HUES48 (cell line): Measurements from ENCODE around the gene BHLHE23.

Experiments
- H3K27ac ChIP-seq: one replicate; pipeline ENCODE4 v1.7.0; 2013; ENCODE audit warnings: low read depth, low read length, inconsistent platforms
- H3K27me3 ChIP-seq: 2 replicates; pipeline ENCODE4 v1.6.1; 2013; ENCODE audit warnings: mild to moderate bottlenecking, low read length; ENCODE audit not compliant: control insufficient read depth, insufficient read depth
- H3K36me3 ChIP-seq: 2 replicates; pipeline ENCODE4 v1.6.1; 2013; ENCODE audit warnings: low read length; ENCODE audit not compliant: control insufficient read depth, insufficient read depth
- H3K4me1 ChIP-seq: 2 replicates; pipeline ENCODE4 v1.6.1; 2013; ENCODE audit warnings: mild to moderate bottlenecking, low read length; ENCODE audit not compliant: control insufficient read depth, insufficient read depth
- H3K4me3 ChIP-seq: 2 replicates; pipeline ENCODE4 v1.5.1; 2013; ENCODE audit warnings: mild to moderate bottlenecking, low read depth, low read length
- H3K9ac ChIP-seq: 2 replicates; pipeline ENCODE4 v1.6.1; 2013; ENCODE audit warnings: mild to moderate bottlenecking, low read depth, low read length, moderate library complexity
- H3K9me3 ChIP-seq: 2 replicates; pipeline ENCODE4 v1.6.1; 2013; ENCODE audit warnings: low read length; ENCODE audit not compliant: control insufficient read depth, insufficient read depth

Gene BHLHE23

DNA sequence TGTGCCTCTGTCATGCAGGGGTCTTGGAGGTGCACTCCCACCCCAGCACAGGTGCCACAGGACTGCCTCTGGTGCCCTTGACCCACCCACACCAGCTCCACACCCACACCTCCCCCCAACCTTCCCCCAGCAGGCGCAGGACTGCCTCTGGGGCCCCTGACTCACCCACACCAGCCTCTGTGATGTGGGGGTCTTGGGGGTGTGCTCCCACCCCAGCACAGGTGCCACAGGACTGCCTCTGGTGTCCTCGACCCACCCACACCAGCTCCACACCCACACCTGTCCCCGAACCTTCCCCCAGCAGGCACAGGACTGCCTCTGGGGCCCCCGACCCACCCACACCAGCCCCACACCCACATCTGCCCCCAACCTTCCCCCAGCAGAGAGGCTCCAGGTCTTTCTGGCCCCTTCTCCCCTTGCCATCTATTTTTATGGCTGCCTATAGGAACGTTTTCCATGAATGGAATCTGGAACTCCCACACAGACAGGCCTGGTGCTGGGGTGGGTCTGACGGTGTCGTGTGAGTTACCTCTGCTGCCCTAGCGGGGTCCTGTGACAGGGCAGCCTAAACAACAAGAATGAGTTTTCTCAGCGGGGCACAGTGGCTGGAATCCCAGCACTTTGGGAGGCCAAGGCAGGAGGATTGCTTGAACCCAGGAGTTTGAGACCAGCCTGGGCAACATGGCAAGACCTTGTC lies 30.8 kb downstream of the BHLHE23 start:
- H3K9me3 ChIP-seq = no peaks in the 10 kb centered on the region
- H3K27ac ChIP-seq = no peak overlapping the region
- peaks cover 40% of the 10 kb centered on the region for H3K27me3 ChIP-seq
- no peak overlapping the region for H3K4me3 ChIP-seq
- H3K4me1 ChIP-seq = peaks cover 17% of the 10 kb centered on the region
- H3K9ac ChIP-seq = no peak overlapping the region
- no peaks in the 10 kb centered on the region for H3K36me3 ChIP-seq

DNA sequence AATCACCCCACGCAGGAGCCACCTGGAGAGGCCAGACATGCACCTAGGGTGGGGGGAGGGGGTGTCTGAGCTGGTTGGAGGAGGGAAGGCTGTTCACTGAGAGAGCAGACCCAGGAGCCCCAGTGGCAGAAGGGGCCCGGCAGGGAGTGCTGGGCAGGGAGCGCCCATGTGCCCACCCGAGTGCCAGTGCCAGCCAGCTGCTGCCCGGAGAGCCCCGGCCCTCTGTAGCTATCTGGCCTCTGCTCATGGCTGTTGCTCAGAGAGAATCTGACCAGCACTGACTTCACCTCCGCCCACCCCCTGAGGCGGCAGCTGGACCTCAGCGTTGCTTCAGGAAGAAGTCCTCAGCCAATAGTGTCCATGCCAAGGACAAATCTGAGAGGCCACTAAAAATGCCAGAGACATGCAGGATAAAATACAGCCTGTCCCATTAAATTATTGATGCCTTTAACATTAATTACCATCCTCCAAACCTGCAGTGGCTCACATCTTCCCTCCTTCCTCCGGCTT lies 31.5 kb downstream of the BHLHE23 start:
- Histone ChIP-seq H3K4me1 (peaks cover 17% of the 10 kb centered on the region), H3K9ac (no peak overlapping the region), H3K4me3 (no peak overlapping the region), H3K27ac (no peak overlapping the region), H3K9me3 (no peaks in the 10 kb centered on the region), H3K27me3 (peaks cover 40% of the 10 kb centered on the region), H3K36me3 (no peaks in the 10 kb centered on the region)

DNA sequence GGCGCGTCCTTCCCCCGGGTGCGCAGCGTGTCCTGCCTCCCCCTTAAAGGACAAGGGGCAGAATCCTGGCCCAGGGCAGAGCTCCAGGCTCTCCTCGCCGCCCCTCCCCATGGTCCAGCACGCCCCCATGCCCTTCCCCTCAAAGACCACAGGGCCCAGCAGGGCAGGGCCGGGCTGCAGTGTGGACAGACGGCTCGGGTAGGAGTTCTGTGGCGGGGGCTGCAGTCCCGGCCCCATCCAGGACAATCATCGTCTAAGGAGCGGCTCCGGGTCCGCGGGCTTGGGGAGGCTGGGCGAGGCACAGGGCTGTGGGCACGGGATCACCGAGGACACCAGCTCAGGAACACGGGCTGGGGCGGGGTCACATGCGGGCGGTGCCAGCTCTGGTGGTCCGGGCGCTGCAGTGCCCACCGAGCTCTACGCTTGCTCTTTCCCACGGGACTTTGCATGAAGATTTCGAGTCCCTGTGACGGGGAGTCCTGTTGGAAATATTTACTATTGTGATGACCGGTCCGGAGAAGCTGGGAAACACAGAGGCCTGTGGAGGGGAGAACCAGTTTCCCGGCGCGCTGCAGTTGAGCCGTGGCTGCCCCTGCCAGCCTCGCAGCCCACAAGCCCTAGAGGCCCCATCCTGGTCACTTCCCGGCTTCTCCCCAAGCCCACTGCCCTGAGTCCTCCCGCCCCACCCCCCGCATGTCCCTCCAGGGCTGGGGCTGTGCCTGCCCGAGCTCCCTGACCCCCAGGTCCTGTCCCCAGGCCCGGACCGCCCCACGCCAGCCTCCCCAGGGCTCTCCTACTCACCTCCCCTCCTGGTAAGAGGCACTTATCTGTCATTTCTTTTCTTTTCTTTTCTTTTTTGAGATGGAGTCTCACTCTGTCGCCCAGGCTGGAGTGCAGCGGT lies 33.7 kb downstream of the BHLHE23 start:
- Histone ChIP-seq H3K4me1 (peaks cover 17% of the 10 kb centered on the region), H3K4me3 (peak overlapping the region; percentile 42; the same call in 1 of the 2 replicates), H3K27ac (no peak overlapping the region), H3K27me3 (peaks cover 40% of the 10 kb centered on the region), H3K9me3 (no peaks in the 10 kb centered on the region), H3K36me3 (no peaks in the 10 kb centered on the region), H3K9ac (no peak overlapping the region)

DNA sequence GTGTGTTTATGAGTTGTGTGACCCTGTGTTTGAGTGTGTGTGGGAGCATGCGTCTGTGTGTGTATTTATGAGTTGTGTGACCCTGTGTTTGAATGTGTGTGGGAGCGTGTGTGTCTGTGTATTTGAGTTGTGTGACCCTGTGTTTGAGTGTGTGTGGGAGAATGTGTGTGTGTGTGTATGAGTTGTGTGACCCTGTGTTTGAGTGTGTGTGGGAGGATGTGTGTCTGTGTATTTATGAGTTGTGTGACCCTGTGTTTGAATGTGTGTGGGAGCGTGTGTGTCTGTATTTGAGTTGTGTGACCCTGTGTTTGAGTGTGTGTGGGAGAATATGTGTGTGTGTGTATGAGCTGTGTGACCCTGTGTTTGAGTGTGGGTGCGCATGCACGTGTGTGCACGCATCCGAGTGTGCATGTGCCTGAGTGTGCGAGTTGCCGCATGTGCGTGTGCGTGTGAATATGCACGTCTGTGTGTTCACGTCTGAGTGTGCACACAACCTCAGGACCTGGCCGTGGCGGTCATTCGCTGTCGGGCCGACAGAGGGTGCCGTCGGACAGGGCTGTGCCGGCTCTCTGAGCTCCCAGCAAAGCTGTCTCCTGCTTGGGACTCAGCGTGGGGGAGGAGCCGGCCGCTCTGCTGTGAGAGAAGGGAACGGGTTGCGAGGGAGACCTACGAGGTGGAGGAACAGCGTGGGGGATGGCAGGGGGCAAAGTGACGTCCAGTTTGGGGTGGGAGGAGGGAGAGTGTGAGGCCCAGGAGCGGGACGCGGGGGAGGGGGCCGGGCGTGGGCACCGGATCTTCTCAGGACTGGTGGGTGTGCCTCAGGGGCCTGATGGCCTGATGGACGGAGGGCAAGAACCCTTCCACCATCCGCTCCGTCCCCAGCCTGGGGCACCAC lies 34.6 kb downstream of the BHLHE23 start:
- Histone ChIP-seq H3K4me3 (peak overlapping the region; percentile 42; the same call in 1 of the 2 replicates), H3K9ac (no peak overlapping the region), H3K4me1 (peaks cover 17% of the 10 kb centered on the region), H3K36me3 (no peaks in the 10 kb centered on the region), H3K27me3 (peaks cover 40% of the 10 kb centered on the region), H3K9me3 (no peaks in the 10 kb centered on the region), H3K27ac (no peak overlapping the region)

DNA sequence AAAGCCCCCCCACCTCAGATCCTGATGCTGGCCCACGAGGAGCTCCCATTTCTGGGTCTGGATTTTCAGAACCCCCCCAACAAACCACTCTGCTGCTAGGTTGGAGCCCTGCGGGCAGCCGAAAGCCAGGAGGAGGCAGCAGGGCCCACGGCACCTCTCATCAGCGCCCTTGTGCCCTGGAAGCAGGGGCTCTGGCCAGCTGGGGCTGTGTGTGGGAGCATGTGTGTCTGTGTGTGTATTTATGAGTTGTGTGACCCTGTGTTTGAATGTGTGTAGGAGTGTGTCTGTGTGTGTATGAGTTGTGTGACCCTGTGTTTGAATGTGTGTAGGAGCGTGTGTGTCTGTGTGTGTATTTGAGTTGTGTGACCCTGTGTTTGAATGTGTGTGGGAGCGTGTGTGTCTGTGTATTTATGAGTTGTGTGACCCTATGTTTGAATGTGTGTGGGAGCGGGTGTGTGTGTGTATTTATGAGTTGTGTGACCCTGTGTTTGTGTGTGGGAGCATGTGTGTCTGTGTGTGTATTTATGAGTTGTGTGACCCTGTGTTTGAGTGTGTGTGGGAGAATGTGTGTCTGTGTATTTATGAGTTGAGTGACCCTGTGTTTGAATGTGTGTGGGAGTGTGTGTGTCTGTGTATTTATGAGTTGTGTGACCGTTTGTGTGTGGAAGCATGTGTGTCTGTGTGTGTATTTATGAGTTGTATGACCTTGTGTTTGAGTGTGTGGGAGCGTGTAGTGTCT lies 35.4 kb downstream of the BHLHE23 start:
- Histone ChIP-seq H3K27me3 (peaks cover 35% of the 10 kb centered on the region), H3K9ac (no peak overlapping the region), H3K36me3 (no peaks in the 10 kb centered on the region), H3K9me3 (no peaks in the 10 kb centered on the region), H3K27ac (no peak overlapping the region), H3K4me3 (no peak overlapping the region), H3K4me1 (peaks cover 17% of the 10 kb centered on the region)

DNA sequence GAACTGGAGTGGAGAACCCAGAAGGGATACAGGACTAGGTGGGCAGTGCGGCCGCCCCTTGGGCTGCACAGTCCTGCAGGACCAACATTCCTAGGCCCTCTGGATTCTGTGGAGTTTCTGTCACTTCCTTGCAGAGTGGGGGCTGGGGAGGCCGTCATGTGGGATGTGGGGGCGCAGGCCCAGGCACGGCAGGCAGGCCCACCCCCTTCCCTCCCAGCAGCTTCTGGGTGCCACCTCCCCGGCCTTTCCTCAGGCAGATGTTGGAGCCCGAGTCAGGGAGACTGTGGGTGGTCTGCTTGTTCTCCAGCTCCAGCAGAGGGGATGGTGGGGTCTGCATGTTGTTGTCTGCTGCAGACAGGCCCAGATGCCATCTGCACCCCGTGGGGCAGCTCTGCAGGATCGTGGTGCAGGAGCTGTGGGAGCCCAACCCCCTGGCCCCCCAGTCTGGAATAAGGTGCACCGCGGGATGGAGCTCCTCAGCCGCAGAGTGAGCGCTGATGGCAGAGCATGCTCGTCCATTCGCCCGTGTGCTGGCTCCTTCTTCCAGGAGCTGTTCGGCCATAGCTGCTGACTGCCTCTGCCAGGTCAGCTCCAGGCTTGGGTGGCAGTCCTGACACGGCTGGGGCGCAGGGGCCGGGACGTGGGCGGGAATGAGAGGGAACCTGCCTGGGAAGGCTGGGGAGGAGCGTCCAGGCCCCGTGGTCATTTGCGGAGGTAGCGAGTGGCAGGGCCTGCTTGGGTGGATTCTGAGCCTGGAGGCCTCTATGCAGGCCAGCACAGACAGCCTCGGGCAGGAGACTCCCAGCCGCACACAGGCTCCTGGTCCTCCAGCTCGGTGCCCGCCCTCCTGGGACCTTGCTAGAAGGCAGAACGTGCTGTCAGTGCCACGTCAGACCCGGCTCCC lies 36.2 kb downstream of the BHLHE23 start:
- H3K36me3 ChIP-seq = no peaks in the 10 kb centered on the region
- H3K9me3 ChIP-seq = no peaks in the 10 kb centered on the region
- H3K27me3 ChIP-seq = peaks cover 32% of the 10 kb centered on the region
- no peak overlapping the region for H3K9ac ChIP-seq
- H3K4me1 ChIP-seq = peaks cover 17% of the 10 kb centered on the region
- H3K27ac ChIP-seq = no peak overlapping the region
- no peak overlapping the region for H3K4me3 ChIP-seq

DNA sequence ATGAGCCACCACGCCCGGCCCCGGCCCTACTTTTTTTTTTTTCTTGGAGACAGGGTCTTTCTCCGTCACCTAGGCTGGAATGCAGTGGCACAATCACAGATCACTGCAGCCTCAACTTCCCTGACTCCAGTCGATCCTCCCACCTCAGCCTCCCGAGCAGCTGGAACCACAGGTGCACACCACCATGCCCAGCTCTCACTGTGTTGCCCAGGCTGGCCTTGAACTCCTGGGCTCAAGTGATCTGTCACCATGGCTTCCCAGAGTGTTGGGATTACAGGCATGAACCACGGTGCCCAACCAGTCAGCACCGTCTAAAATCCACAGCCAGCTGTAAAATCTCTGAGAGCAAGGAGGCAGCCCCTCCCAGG lies 36.8 kb downstream of the BHLHE23 start:
- Histone ChIP-seq H3K27ac (no peak overlapping the region), H3K27me3 (peaks cover 26% of the 10 kb centered on the region), H3K4me1 (peaks cover 16% of the 10 kb centered on the region), H3K9me3 (no peaks in the 10 kb centered on the region), H3K36me3 (no peaks in the 10 kb centered on the region), H3K4me3 (no peak overlapping the region), H3K9ac (no peak overlapping the region)

DNA sequence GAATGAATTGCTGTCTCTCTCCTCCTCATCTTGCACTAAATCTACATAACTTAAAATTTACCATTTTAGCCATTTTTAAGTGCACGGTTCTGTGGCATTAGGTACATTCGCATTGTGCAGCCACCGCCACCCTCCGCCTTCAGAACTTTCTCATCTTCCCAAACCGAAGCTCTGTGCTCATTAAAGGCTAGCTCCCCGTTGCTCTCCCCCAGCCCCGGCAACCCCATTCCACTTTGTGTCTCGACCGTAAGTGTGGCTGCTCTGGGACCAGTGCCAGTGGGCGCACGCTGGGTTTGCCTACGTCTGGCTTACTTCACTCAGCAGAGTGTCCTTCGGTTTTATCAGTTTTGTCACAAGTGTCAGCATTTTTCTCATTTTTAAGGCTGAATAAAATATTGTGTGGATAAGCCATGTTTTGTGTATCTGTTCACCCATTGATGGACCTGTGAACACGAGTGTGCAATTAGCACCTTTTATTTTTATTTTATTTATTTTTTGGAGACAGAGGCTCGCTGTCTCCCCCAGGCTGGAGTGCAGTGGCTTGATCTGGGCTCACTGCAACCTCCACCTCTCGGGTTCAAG lies 37.5 kb downstream of the BHLHE23 start:
- peaks cover 10% of the 10 kb centered on the region for H3K4me1 ChIP-seq
- no peaks in the 10 kb centered on the region for H3K9me3 ChIP-seq
- no peak overlapping the region for H3K27ac ChIP-seq
- H3K4me3 ChIP-seq = no peak overlapping the region
- H3K27me3 ChIP-seq = peaks cover 19% of the 10 kb centered on the region
- no peak overlapping the region for H3K9ac ChIP-seq
- H3K36me3 ChIP-seq = no peaks in the 10 kb centered on the region

DNA sequence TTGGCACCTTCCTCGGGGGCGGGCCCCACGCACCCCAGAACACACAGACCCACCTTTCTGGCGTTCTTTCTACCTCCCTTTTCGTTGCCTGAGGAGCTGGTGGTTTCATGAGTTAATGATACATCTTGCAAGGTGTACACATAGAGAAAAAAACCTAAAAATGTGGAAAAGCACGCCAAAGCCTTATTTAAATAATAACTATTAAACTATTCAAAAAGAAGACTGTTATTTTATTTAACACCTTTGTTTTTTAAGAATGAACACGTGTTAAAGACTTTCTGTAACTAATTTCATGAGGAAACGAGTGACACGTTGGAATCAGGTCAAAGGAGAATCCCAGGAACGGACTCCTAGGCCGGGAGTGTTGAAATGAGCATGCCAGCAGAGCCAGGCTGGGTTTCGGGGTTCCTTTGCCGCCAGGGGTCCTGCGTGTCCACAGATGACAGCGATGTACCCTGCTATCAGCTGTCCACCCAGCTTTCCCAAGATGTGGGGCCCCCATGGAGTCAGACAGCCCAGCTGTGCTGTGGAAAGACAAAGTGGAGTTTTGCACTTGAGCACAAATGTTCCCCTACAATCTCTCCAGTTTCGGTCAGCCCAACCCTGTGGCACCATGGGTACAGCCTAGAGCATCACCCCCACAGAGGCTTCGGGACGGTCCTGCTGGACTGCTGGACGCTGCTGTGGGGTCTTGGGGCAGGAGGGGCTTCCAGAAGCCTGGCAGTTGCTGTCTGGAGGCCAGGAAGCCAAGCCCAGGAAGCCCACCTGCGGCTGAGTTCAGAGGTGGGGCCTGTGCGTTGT lies 38.2 kb downstream of the BHLHE23 start:
- Histone ChIP-seq H3K9ac (no peak overlapping the region), H3K36me3 (0 out of 2 replicates have a peak, but pooled peaks cover under 1% of the 10 kb centered on the region), H3K27ac (no peak overlapping the region), H3K27me3 (peaks cover 14% of the 10 kb centered on the region), H3K4me1 (0 out of 2 replicates have a peak, but pooled peaks cover 8% of the 10 kb centered on the region), H3K9me3 (no peaks in the 10 kb centered on the region), H3K4me3 (no peak overlapping the region)
